ENCODE results near the gene PPP1R15A. TPM values are rescaled to one million over a fixed set of nuclear protein-coding genes. Genes with fewer than 3 reads are reported as not detected.
A peak's percentile ranks its signal among the peaks of the same experiment; 100 is the strongest.

The PPP1R15A gene
- total RNA-seq, 6 donors from 2014 or later: 96.2 to 194 (median 114) TPM

DNA sequence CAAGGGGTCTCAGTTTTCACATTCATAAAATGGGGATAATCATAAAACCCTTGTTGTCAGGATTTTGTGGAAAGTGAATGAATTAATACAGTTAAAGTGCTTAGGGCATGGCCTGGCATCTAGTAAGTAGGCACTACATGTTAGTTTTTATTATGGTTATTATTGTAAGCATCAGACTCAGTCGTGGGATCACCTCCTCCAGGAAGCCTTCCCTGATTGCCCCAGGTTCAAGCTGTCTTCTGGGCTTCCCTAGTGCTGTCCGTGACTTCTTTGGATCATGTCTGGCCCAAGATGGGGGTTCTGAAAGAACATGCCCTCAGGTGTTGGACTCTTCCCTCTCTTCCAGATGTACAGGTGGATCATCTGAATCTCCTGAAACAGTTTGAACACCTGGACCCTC, 38.6 kb downstream of the PPP1R15A start:
- Histone ChIP-seq H3K36me3 (peaks cover 33 to 99% (median 69%) of the 10 kb centered on the region in 4 donors), H3K9me3 (no peaks in the 10 kb centered on the region), H3K27me3 (no peaks in the 10 kb centered on the region), H3K4me1 (peaks cover 17 to 28% (median 22%) of the 10 kb centered on the region in 4 donors), H3K27ac (peak overlapping the region in 1 of 4 donors; percentile 82), H3K4me3 (no peak overlapping the region)
- no peak for ATAC-seq (ENCODE audit: low FRiP score in 2 of 2)
- 90 to 93% methylated on average over 2 of the region's 2 CpGs for WGBS, 2 donors
- DNase-seq: no peak
- TF ChIP-seq POLR2AphosphoS5 (IDR thresholded peaks at IDR 0.05) (no peak), EP300 (IDR thresholded peaks at IDR 0.05) (no peak), POLR2A (IDR thresholded peaks at IDR 0.05) (no peak), CTCF (IDR thresholded peaks at IDR 0.05) (no peak)

DNA sequence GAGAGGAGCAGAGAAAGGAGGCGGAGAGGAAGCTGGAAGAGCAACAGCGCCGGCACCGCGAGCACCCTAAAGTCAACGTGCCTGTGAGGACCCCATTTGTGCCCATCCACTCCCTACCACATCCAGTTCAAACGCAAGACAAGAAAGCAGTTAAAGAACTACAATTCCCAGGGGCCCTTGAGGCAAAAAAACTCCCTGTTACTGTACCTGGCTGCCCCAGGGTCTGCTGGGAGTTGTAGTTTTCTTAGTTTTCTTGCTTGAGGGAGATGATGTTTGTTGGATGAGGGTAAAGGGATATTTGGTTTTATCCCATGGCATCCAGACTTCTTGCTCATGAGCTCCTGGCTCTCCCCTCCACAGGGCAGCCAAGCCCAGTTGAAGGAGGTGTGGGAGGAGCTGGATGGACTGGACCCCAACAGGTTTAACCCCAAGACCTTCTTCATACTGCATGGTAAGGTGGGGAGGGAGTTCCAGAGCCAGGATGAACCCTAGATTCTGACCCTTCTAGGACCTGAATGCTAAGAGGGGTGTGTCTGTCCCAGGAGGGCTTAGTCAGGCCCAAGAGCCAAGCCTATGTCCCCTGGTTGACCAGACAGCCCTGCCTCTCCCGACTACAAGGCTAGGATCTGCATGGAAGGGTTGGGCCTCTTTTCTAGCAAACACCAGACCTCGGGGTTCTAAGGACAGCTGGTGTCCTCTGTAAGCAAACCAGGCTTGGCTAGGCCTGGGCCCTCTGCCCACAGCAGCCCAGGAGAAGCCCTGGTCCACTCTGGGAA, 41.1 kb downstream of the PPP1R15A start:
- no peak for DNase-seq
- TF ChIP-seq POLR2A (IDR thresholded peaks at IDR 0.05) (no peak), EP300 (IDR thresholded peaks at IDR 0.05) (no peak), CTCF (IDR thresholded peaks at IDR 0.05) (no peak), POLR2AphosphoS5 (IDR thresholded peaks at IDR 0.05) (no peak)
- Histone ChIP-seq H3K9me3 (no peaks in the 10 kb centered on the region), H3K4me3 (no peak overlapping the region), H3K4me1 (peaks cover 9 to 18% (median 14%) of the 10 kb centered on the region in 4 donors), H3K27ac (peak overlapping the region in 1 of 4 donors; percentile 35), H3K27me3 (no peaks in the 10 kb centered on the region), H3K36me3 (peaks cover 29 to 93% (median 78%) of the 10 kb centered on the region in 4 donors)
- ATAC-seq (ENCODE audit: low FRiP score in 2 of 2): no peak
- WGBS, 2 donors: 89 to 94% methylated on average over 8 to 9 of the region's 9 CpGs

- 92 to 97% methylated on average over 6 to 8 of the region's 8 CpGs for WGBS, 2 donors
- TF ChIP-seq POLR2AphosphoS5 (IDR thresholded peaks at IDR 0.05): no peak
- TF ChIP-seq CTCF (IDR thresholded peaks at IDR 0.05): no peak
- no peak for TF ChIP-seq EP300 (IDR thresholded peaks at IDR 0.05)
- no peak for TF ChIP-seq POLR2A (IDR thresholded peaks at IDR 0.05)
- no peak for ATAC-seq (ENCODE audit: low FRiP score in 2 of 2)
These were observed 42.0 kb downstream of the PPP1R15A start for GRCh38 chr19:48914181-48914580.

GRCh38 chr19:48915757-48916156, 43.5 kb downstream of the PPP1R15A start:
- Histone ChIP-seq H3K36me3 (peaks cover 25 to 95% (median 77%) of the 10 kb centered on the region in 4 donors), H3K9me3 (no peaks in the 10 kb centered on the region), H3K4me1 (peaks cover 0 to 5% (median 2%) of the 10 kb centered on the region in 4 donors), H3K27me3 (no peaks in the 10 kb centered on the region), H3K27ac (peak overlapping the region in 3 of 4 donors; percentile 34 to 66 (median 48)), H3K4me3 (no peak overlapping the region)
- DNase-seq (peak in 1 of 2 donors; percentile 67), ATAC-seq (ENCODE audit: low FRiP score in 2 of 2) (peak in 1 of 2 donors; percentile 76)
- TF ChIP-seq POLR2A (IDR thresholded peaks at IDR 0.05) (no peak), POLR2AphosphoS5 (IDR thresholded peaks at IDR 0.05) (peak in 1 of 2 donors; percentile 37), EP300 (IDR thresholded peaks at IDR 0.05) (peak in 1 of 4 donors; percentile 59), CTCF (IDR thresholded peaks at IDR 0.05) (no peak)
- WGBS, 2 donors: 67 to 72% methylated on average over 8 of the region's 8 CpGs

More at GRCh38 chr19:48914181-48914580, 42.0 kb downstream of the PPP1R15A start:
- Histone ChIP-seq H3K27me3 (no peaks in the 10 kb centered on the region), H3K9me3 (no peaks in the 10 kb centered on the region), H3K27ac (no peak overlapping the region), H3K36me3 (peaks cover 29 to 95% (median 82%) of the 10 kb centered on the region in 4 donors), H3K4me3 (no peak overlapping the region), H3K4me1 (peaks cover 6 to 11% (median 8%) of the 10 kb centered on the region in 4 donors)
- DNase-seq: no peak

Measured in upper lobe of left lung (tissue), 6 donors.